Activated T-cell treated with anti-CD3 and anti-CD28 coated beads for 48 hours (primary cell): ENCODE data around the gene RBMY1B.
"Not testable (repeated sequence)": the region's sequence is repeated elsewhere in the genome, so short reads cannot be mapped to it uniquely, and the experiment has no call there.

Experiments
- DNase-seq: peaks from one replicate; pipeline ENCODE4 v3.0.0-alpha.2; 2020; ENCODE audit warnings: low read depth

Gene RBMY1B

DNA sequence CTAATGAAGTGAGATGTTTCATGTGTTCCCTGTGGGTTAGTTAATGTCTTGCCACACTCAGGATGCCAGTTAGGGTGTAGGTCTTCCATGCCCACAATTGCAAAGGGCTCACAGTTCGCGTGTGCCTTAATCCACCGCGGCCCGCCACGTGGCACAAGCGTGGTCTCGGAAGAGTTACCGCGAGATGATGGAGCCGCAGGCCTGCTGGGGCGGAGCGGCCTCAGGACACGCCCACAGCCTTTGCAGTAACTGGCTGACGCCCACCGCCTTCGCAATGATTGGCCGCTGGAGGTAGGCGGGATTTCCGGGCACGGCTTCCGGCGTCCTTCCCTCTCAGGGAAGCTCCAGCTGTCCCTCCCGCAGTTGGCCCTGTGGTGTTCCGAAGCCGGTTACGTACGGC is at the start of gene RBMY1B:
Gene RBMY1B (plus strand): TSS at position 301 of the 400 bp plus-strand sequence. CDS start 2,013 bp downstream, outside the sequence.
- not testable (repeated sequence) for DNase-seq

- DNase-seq, result not testable (repeated sequence)
Observed at GRCh38 chrY:21462915-21463314, 48.2 kb upstream of the RBMY1B start.

DNA sequence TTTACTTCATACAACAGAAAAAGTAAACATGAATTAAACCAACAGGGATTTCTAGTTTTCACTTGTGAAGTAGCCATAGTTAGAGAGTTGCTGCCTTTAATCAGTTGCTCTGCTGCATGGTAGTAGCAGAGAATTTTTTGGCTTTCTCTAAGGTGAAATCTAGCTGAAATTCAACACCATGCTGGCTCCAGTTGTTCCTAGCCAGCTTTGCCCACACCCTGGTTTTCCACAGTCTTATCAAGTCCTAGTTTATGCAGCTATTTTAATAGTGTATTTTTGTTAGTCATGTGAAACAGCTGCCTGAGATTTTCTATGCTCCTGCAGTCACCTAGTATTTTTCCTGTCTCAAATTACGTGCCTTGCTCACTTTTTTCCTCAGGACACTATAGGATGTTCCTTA is 28.2 kb upstream of the RBMY1B start:
- no peak for DNase-seq

GRCh38 chrY:21534579-21534978 is 23.4 kb downstream of the RBMY1B start, which contains the start of gene RBMY1A1:
TSS of gene RBMY1A1 (plus strand) at chrY:21534879. CDS start at chrY:21536892, 2,013 bp downstream.
- not testable (repeated sequence) for DNase-seq

DNA sequence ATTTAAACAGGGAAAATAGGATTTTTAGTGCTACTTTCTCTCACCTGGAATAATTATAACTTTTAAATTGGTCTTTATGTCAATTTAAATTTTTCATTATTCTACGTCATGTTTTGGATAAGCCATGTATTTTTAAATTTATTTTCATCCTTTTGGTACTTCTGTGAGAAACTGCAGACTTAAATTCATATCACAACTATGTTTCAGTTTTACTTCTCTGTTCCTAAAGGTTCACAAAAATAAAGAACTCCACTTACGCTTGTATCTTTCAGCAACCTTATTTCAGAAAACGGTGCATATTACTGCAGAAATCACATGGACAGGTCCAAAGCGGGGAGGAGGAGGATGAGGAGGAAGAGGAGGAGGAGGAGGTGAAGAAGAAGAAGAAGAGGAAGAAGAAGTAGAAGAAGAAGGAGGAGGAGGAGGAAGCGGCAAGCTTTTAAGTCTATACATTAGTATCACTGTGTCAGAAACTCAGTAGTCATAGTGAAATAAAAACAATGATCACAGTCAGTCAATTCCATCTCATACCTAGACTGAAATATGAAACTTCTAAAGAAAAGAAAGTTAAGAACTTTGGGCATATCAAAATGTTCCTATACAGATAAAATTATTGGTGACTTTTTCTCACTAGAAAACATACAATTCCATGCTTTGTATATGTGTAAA is 48.3 kb downstream of the RBMY1B start:
- not testable (repeated sequence) for DNase-seq
